ENCODE results near the gene PTPN11.

PTPN11 gene

DNA sequence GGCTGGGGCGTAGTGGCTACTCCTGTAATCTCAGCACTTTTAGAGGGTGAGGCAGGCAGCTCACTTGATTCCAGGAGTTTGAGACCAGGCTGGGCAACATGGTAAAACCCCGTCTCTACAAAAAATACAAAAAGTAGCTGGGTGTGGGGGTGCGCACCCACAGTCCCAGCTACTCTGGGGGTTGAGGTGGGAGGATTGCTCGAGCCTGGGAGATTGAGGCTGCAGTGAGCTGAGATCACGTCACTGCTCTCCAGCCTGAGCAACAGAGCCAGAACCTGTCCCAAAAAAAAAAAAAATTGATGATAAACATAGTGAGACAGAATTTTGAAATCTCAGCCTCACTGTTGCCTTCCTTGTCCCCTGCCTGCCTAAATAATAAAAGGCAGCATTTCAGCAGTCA, 40.0 kb downstream of the PTPN11 start:
- no peaks in the 10 kb centered on the region for H3K9me3 Mint-ChIP-seq
- H3K4me1 Mint-ChIP-seq: peaks cover 6% of the 10 kb centered on the region
- peaks cover 65% of the 10 kb centered on the region for H3K36me3 Mint-ChIP-seq
- no peak overlapping the region for H3K27ac Mint-ChIP-seq
- ATAC-seq: no peak
- no peaks in the 10 kb centered on the region for H3K27me3 Mint-ChIP-seq
- H3K4me3 Mint-ChIP-seq: no peak overlapping the region

DNA sequence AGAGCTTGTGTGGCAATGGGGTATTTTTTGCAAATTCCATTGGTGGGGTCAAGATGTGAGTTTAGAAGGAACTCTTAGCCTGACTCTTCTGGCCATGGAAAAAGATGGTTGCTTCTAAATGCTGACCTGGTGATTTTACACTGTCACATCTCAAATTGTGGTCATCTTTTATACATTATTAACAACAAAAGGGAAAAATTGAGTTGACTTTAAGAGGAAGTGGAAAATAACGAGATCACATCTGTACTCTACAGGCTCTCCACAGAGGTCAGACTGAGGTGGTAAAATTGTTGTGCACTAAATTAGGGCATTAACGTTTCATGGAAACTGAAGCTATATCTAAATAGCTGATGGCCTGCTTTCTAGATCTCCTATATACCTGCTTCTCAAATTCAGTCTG, 44.7 kb downstream of the PTPN11 start:
- peak; percentile 91 for ATAC-seq
- Mint-ChIP-seq H3K9me3 (no peaks in the 10 kb centered on the region), H3K27ac (peak overlapping the region; percentile 66), H3K36me3 (peaks cover 55% of the 10 kb centered on the region), H3K27me3 (no peaks in the 10 kb centered on the region), H3K4me1 (peaks cover 19% of the 10 kb centered on the region), H3K4me3 (no peak overlapping the region)

DNA sequence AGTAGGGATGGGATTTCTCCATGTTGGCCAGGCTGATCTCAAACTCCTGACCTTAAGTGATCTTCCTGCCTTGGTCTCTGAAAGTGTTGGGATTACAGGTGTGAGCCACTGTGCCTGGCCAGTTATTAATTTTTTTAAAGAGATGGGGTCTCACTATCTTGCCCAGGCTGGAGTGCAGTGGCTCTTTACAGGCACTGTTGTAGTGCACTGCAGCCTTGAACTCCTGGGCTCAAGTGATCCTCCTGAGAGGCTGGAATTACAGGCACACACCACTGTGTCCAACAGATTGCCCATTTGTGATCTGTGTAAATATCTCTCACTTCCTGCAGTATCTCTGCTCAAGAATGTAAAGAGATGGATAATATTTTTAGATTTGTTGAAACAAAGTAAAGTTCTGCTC, 45.9 kb downstream of the PTPN11 start:
- no peak overlapping the region for H3K4me3 Mint-ChIP-seq
- H3K4me1 Mint-ChIP-seq: peaks cover 19% of the 10 kb centered on the region
- H3K9me3 Mint-ChIP-seq: no peaks in the 10 kb centered on the region
- no peaks in the 10 kb centered on the region for H3K27me3 Mint-ChIP-seq
- H3K36me3 Mint-ChIP-seq: peaks cover 49% of the 10 kb centered on the region
- no peak for ATAC-seq
- H3K27ac Mint-ChIP-seq: peak overlapping the region; percentile 66

DNA sequence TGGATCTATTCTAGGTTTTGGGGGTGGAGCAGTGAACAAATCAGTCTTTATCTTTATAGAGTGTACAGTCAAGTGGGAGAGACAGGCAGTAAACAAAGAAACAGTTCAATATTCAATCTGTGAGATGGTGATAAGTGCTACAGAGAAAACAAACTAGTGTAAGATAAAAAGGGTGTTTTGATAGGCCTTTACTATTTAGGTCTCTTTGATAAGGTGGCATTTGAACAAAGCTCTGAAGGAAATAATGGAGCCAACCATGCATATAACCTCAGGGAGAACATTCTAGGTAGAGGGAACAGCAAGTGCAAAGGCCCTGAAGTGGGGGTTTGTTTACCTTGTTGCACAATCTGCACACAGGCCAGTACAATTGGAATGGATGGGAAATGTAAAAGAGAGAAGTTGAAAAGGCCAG, 47.3 kb downstream of the PTPN11 start:
- Mint-ChIP-seq H3K9me3 (no peaks in the 10 kb centered on the region), H3K27ac (peak overlapping the region; percentile 40), H3K36me3 (peaks cover 50% of the 10 kb centered on the region), H3K4me3 (no peak overlapping the region), H3K27me3 (no peaks in the 10 kb centered on the region), H3K4me1 (peaks cover 19% of the 10 kb centered on the region)
- ATAC-seq: no peak

DNA sequence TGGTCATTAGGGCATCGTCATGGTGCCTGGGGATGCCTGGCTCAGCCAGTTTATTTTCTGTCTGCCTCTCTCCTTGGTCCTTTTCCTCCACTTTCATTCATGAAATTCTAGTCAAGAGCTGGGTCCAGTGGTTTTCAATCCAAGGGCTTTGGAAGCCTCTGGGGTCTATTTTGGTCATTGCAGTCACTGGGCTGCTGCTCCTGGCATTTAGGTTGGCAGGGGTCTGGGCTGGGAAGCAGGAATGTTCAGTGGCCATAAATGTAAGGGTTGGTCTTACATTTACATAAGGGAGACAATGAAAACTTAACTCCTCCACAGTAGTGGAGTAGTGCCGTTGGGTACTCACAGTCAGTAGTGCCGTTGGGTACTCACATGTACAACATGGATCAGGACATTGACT, 48.1 kb downstream of the PTPN11 start:
- no peak for ATAC-seq
- Mint-ChIP-seq H3K9me3 (no peaks in the 10 kb centered on the region), H3K27ac (no peak overlapping the region), H3K4me3 (no peak overlapping the region), H3K27me3 (no peaks in the 10 kb centered on the region), H3K4me1 (peaks cover 19% of the 10 kb centered on the region), H3K36me3 (peaks cover 49% of the 10 kb centered on the region)

DNA sequence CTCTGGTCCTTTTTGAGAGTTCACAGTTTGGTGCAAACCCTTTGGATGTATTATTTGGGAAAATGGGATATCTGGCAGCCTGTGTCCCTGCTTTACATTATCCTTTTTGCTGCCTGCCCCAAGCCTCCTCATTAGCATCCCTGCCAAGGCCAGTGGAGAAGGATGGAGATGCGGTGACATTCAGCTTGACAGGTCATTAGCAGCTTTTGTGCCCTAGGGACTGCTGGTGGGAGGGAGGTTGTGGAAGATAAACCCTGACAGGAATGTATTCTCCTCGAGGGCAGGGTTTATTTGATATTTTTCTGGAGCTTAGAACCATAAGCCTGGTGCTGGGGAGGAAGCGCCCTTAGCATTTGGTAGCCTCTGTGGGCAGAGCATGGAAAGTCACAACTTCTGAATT, 49.3 kb downstream of the PTPN11 start:
- no peak overlapping the region for H3K27ac Mint-ChIP-seq
- no peak for ATAC-seq
- H3K9me3 Mint-ChIP-seq: no peaks in the 10 kb centered on the region
- H3K4me3 Mint-ChIP-seq: no peak overlapping the region
- H3K27me3 Mint-ChIP-seq: no peaks in the 10 kb centered on the region
- peaks cover 19% of the 10 kb centered on the region for H3K4me1 Mint-ChIP-seq
- peaks cover 55% of the 10 kb centered on the region for H3K36me3 Mint-ChIP-seq

DNA sequence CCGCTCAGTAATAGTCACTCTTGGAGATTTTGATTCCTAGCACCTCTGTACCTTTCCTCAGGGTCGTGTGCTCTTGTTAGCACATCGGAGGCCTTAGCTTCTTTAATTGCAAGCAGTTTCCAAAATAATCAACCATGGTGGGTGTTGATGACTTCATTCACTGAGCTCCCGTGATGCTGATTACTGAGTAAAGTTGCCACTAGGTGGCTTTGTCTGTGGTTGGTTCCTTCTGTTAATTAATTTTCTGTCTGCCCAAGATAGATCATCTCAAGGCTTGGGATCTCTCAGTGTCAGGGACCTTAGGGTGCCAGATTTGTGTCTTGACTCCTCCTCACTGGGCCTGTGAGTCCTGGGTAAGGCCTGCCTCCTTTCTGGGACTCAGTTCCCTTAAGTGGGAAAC, 54.3 kb downstream of the PTPN11 start:
- no peaks in the 10 kb centered on the region for H3K9me3 Mint-ChIP-seq
- ATAC-seq: no peak
- H3K4me1 Mint-ChIP-seq: no peaks in the 10 kb centered on the region
- no peak overlapping the region for H3K27ac Mint-ChIP-seq
- H3K36me3 Mint-ChIP-seq: peaks cover 63% of the 10 kb centered on the region
- no peak overlapping the region for H3K4me3 Mint-ChIP-seq
- no peaks in the 10 kb centered on the region for H3K27me3 Mint-ChIP-seq

DNA sequence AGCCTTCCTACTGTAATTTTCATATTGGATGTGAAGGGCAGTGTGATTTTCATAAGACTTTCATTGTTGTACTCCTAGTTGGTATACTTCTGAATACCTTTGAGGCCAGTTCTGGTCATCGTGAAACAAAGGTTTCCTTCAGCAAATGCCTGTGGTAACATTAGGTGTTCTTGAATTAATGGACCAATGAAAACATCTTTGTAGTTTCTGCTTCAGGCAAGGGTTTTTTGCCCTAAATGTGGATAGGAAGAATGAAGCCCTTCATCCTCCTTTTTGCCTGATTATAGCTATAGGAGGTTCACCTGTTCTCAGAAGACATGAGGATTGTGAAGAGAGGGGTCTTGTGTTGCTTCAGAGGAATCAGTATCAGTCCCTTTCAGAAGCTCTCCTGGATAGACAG, 60.7 kb downstream of the PTPN11 start:
- no peak overlapping the region for H3K27ac Mint-ChIP-seq
- ATAC-seq: no peak
- H3K36me3 Mint-ChIP-seq: peaks cover 89% of the 10 kb centered on the region
- no peak overlapping the region for H3K4me3 Mint-ChIP-seq
- no peaks in the 10 kb centered on the region for H3K9me3 Mint-ChIP-seq
- no peaks in the 10 kb centered on the region for H3K4me1 Mint-ChIP-seq
- H3K27me3 Mint-ChIP-seq: no peaks in the 10 kb centered on the region

DNA sequence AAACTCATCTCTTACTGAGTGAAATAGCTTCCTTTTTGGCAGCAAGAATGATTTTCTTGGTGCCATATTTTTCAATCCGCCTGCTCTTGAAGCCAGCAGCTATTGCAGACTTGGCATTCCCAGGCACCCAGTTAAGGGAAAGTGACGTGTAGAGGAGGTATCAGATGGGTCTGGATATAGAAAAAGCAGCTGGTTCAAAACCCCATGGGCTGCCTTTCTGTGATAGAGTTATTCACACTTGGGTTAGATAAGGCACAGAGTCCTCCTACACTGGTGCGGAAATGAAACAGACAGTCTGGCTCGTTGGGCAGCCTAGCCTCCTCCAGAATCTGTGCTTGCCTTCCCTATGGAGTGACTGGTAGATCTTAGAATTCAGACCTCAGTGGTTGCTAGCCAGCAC, 62.2 kb downstream of the PTPN11 start:
- H3K4me1 Mint-ChIP-seq: no peaks in the 10 kb centered on the region
- no peak overlapping the region for H3K27ac Mint-ChIP-seq
- H3K4me3 Mint-ChIP-seq: no peak overlapping the region
- no peaks in the 10 kb centered on the region for H3K9me3 Mint-ChIP-seq
- no peaks in the 10 kb centered on the region for H3K27me3 Mint-ChIP-seq
- ATAC-seq: no peak
- peaks cover 94% of the 10 kb centered on the region for H3K36me3 Mint-ChIP-seq

DNA sequence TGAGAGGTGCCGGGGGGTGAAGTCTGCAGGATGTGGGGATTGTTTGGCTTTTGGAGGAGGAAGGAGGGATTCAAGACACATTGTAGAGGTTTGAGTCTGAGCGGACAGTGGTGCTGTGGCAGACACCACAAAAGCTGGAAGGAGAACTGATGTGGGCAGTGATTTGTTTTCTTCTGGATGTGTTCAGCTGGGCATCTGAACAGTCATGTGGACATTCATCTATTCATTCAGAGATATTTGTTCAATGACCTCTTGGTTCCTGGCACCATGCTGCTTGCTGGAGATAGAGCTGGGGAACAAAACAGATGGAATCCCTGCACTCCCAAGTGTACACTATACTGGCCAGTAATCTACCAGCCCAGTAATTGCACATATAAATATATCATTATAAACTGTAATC, 64.0 kb downstream of the PTPN11 start:
- Mint-ChIP-seq H3K4me1 (no peaks in the 10 kb centered on the region), H3K9me3 (no peaks in the 10 kb centered on the region), H3K27me3 (no peaks in the 10 kb centered on the region), H3K36me3 (peaks cover 98% of the 10 kb centered on the region), H3K27ac (no peak overlapping the region), H3K4me3 (no peak overlapping the region)
- no peak for ATAC-seq

DNA sequence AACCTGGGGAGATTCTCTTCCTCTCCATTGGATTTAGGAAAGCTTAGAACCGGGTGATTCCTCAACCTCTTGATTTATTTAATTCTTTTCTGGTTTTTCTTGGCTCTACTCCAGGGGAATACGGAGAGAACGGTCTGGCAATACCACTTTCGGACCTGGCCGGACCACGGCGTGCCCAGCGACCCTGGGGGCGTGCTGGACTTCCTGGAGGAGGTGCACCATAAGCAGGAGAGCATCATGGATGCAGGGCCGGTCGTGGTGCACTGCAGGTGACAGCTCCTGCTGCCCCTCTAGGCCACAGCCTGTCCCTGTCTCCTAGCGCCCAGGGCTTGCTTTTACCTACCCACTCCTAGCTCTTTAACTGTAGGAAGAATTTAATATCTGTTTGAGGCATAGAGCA, 67.6 kb downstream of the PTPN11 start:
- Mint-ChIP-seq H3K27me3 (no peaks in the 10 kb centered on the region), H3K4me1 (no peaks in the 10 kb centered on the region), H3K4me3 (no peak overlapping the region), H3K36me3 (peaks cover 91% of the 10 kb centered on the region), H3K27ac (no peak overlapping the region), H3K9me3 (no peaks in the 10 kb centered on the region)
- no peak for ATAC-seq

DNA sequence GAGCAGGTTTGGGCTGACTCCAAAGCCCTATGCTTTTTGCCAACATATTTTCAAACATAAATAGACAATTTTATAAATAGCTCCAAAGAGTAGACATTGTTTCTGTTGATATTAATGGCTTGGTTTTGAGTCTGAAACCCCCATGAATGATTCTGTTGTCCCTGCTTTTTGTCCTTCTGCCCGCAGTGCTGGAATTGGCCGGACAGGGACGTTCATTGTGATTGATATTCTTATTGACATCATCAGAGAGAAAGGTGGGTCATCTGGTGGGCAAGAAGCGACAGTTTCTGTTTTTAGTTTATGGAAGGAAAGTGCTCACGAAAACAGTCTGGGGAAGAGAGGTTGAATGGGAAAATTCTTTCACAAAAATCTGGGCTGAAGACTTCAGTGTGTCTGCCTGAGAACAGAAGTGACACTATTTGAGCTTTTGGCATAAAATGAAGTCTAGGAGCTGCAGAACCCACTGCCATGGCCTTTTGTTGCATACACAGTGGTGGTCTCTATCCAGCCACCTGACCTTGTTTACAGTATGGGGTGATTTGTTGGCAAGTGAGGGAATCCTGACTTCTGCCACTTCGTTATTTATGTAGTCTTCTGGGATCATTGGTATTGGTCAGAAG, 69.6 kb downstream of the PTPN11 start:
- H3K4me3 Mint-ChIP-seq: no peak overlapping the region
- H3K36me3 Mint-ChIP-seq: peaks cover 91% of the 10 kb centered on the region
- H3K27me3 Mint-ChIP-seq: no peaks in the 10 kb centered on the region
- ATAC-seq: no peak
- no peak overlapping the region for H3K27ac Mint-ChIP-seq
- H3K9me3 Mint-ChIP-seq: no peaks in the 10 kb centered on the region
- no peaks in the 10 kb centered on the region for H3K4me1 Mint-ChIP-seq

DNA sequence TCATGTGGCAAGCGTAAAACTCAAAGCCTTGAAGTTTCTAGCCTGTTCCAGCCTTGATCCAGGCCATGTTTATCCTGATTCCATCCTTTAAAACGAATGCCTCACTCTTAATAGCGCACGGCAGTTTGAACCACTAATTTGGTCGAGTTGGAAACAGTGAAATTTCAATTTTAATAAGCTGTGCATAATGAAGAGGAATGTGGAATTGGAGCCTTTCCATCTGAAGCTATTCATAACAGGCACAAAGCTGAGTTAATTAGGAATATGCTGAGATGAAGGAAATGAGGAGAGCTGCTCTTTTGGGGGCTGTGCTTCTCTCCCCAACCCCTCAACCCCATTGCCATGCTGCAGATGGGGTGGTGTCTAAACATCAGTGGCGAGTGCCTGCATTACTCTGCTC, 70.7 kb downstream of the PTPN11 start:
- Mint-ChIP-seq H3K4me3 (no peak overlapping the region), H3K4me1 (no peaks in the 10 kb centered on the region)

DNA sequence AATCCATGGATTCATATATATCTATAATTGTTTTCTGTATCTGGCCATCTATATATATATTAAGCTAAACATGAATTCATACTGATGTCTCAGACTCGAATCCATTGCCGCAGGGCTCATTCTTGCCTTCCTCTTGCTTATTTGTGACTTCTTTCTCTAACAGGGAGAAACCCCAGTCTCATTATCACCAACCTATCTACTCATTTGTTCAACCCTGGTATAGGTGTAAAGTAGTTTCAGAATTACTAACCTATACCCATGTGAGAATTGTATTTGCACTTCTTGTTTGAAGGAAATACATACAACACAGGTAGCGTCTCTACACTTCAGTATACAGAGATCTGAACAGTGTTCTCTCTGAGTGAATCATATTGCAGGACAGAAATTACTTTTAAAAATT, 77.7 kb downstream of the PTPN11 start:
- no peak overlapping the region for H3K4me3 Mint-ChIP-seq
- ATAC-seq: peak; percentile 69
- no peaks in the 10 kb centered on the region for H3K9me3 Mint-ChIP-seq
- H3K4me1 Mint-ChIP-seq: peaks cover 7% of the 10 kb centered on the region
- H3K27me3 Mint-ChIP-seq: no peaks in the 10 kb centered on the region
- H3K36me3 Mint-ChIP-seq: peaks cover 70% of the 10 kb centered on the region
- H3K27ac Mint-ChIP-seq: peak overlapping the region; percentile 18

More for the DNA sequence above, 70.7 kb downstream of the PTPN11 start:
- no peak for ATAC-seq
- Mint-ChIP-seq H3K27ac (no peak overlapping the region), H3K36me3 (peaks cover 91% of the 10 kb centered on the region), H3K27me3 (no peaks in the 10 kb centered on the region), H3K9me3 (no peaks in the 10 kb centered on the region)

DNA sequence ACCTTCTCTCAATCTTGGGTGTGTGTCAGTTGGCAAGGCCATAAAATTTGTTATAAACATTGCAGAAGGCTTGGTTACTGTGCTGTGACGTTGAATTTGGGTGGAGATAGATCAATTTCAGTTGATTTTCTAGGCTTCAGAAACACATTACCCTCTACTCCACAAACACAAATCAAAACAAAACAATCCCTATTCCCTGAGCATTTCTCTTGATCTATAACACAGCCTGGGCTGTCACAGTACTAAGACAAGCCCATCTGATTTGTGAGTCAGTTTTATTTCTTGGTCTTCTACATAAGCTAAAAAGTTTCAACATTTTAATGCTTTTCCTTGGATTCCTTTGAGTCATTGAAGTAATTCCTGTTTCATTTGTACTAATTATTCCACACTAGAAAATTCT, 79.8 kb downstream of the PTPN11 start:
- Mint-ChIP-seq H3K36me3 (peaks cover 66% of the 10 kb centered on the region), H3K9me3 (no peaks in the 10 kb centered on the region), H3K27me3 (no peaks in the 10 kb centered on the region), H3K4me1 (peaks cover 7% of the 10 kb centered on the region), H3K4me3 (no peak overlapping the region), H3K27ac (no peak overlapping the region)
- no peak for ATAC-seq

DNA sequence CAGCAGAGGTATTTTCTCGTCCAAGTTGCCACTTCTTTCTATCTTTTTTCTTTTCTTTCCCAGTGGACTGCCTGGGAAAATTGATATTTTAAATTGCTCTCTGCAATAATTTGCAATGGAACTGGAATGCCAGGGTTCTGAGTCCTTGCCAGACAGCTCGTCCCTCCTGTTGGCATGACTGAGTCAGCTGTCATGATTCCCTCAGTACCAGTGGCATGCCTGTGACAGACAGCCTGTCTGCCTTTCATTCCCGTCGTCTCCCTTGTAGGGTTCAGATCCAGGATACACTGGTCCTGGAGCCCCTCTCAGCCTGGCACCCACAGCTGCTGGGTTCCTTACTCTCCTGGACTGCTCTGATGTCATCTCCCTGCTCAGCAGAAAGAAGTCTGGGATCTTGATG, 84.8 kb downstream of the PTPN11 start:
- H3K36me3 Mint-ChIP-seq: peaks cover 73% of the 10 kb centered on the region
- no peaks in the 10 kb centered on the region for H3K27me3 Mint-ChIP-seq
- H3K4me1 Mint-ChIP-seq: no peaks in the 10 kb centered on the region
- no peak overlapping the region for H3K27ac Mint-ChIP-seq
- no peak for ATAC-seq
- H3K9me3 Mint-ChIP-seq: no peaks in the 10 kb centered on the region
- no peak overlapping the region for H3K4me3 Mint-ChIP-seq
